B cell (primary cell): ENCODE results near the gene CYP2D6. TPM values are rescaled to one million over a fixed set of nuclear protein-coding genes. Genes with fewer than 3 reads are reported as not detected.

ENCODE experiments used
- ATAC-seq: fragments of 200-7000 bp; cut with Tn5 transposase; one replicate; pipeline ENCODE4 v1.10.0; 2021; ENCODE audit warnings: low read depth, mild to moderate bottlenecking, moderate number of reproducible peaks, moderate library complexity
- CTCF ChIA-PET: fragments of 350-600 bp; sonication (Branson Sonifier 250); formaldehyde crosslinking; loops from one replicate; lab custom pipeline; 2021; ENCODE audit warnings: antibody characterized with exemption, inconsistent platforms; lab: Charles Lee
- POLR2A ChIA-PET: fragments of 350-600 bp; sonication (Branson Sonifier 250); formaldehyde crosslinking; loops from one replicate; lab custom pipeline; 2021; ENCODE audit warnings: antibody characterized with exemption; lab: Charles Lee
- DNase-seq: peaks from one replicate; pipeline ENCODE4 v3.0.0; 2013
- H2AFZ ChIP-seq: 2 replicates; pipeline ENCODE4 v1.6.1; 2012; ENCODE audit warnings: mild to moderate bottlenecking, low read depth, low read length; ENCODE audit not compliant: insufficient read depth, poor library complexity, severe bottlenecking
- H3K27ac ChIP-seq, 2 donors: 1 replicate in 1 of 2; 2 replicates in 1 of 2; pipeline ENCODE4 v1.5.1; 2012 to 2013; ENCODE audit warnings: low read length in 2 of 2, mild to moderate bottlenecking in 2 of 2, moderate library complexity in 1 of 2
- H3K27me3 ChIP-seq, 4 experiments: fragments of 200-600 bp in 1 of 4; sonication (generic) in 1 of 4; replicated peaks in 1 of 4; 1 replicate in 2 of 4; 2 replicates in 2 of 4; pipeline versions ENCODE4 v1.6.1 to v1.7.0; 2013 to 2016; ENCODE audit warnings: low read length in 3 of 4, mild to moderate bottlenecking in 2 of 4, mixed read lengths in 1 of 4, moderate library complexity in 1 of 4; ENCODE audit not compliant: insufficient read depth in 4 of 4, control insufficient read depth in 3 of 4; ENCODE audit errors: control extremely low read depth in 1 of 4
- H3K36me3 ChIP-seq, 2 experiments: replicated peaks in 1 of 2; 1 replicate in 1 of 2; 2 replicates in 1 of 2; pipeline versions ENCODE4 v1.6.1 to v1.7.1; 2013; ENCODE audit warnings: low read length in 1 of 2; ENCODE audit not compliant: insufficient read depth in 2 of 2, control insufficient read depth in 1 of 2; ENCODE audit errors: control extremely low read depth in 1 of 2, extremely low read depth in 1 of 2
- H3K4me1 ChIP-seq, 2 donors: fragments of 200-600 bp in 1 of 2; sonication (generic) in 1 of 2; 1 replicate in 1 of 2; 2 replicates in 1 of 2; pipeline versions ENCODE4 v1.5.1 to v1.6.1; 2013 to 2017; ENCODE audit warnings: low read length in 2 of 2; ENCODE audit not compliant: control insufficient read depth in 2 of 2, insufficient read depth in 2 of 2
- H3K4me2 ChIP-seq: replicated peaks from 2 replicates; pipeline ENCODE3; 2012; ENCODE audit warnings: mild to moderate bottlenecking, low read depth, low read length; ENCODE audit not compliant: poor library complexity, severe bottlenecking
- H3K4me3 ChIP-seq, 5 experiments: fragments of 200-600 bp in 1 of 5; sonication (generic) in 1 of 5; 1 replicate in 3 of 5; 2 replicates in 2 of 5; pipeline versions ENCODE4 v1.5.1 to v1.7.0; 2011 to 2016; ENCODE audit warnings: low read length in 4 of 5, mild to moderate bottlenecking in 4 of 5, low read depth in 2 of 5, control low read depth in 1 of 5, moderate library complexity in 1 of 5; ENCODE audit not compliant: insufficient read depth in 1 of 5; ENCODE audit errors: control extremely low read depth in 1 of 5, extremely low read depth in 1 of 5
- H3K79me2 ChIP-seq: fragments of 200-600 bp; sonication (generic); one replicate; pipeline ENCODE4 v1.6.0; 2016; ENCODE audit warnings: low read length; ENCODE audit not compliant: control insufficient read depth, insufficient read depth
- H3K9ac ChIP-seq: fragments of 200-600 bp; sonication (generic); 2 replicates; pipeline ENCODE4 v1.6.1; 2017; ENCODE audit warnings: mild to moderate bottlenecking, low read length, moderate library complexity
- H3K9me3 ChIP-seq, 3 donors: one replicate each; pipeline versions ENCODE4 v1.6.1 to v1.7.1; 2013; ENCODE audit warnings: low read length in 2 of 3; ENCODE audit not compliant: control insufficient read depth in 2 of 3, insufficient read depth in 1 of 3; ENCODE audit errors: control extremely low read depth in 1 of 3
- H4K20me1 ChIP-seq: 2 replicates; pipeline ENCODE4 v1.6.0; 2012; ENCODE audit warnings: mild to moderate bottlenecking, low read length; ENCODE audit not compliant: insufficient read depth, control insufficient read depth, poor library complexity, severe bottlenecking
- H3K27ac Mint-ChIP-seq: one replicate; pipeline ENCODE4 v1.8.0; 2021; ENCODE audit warnings: mixed read lengths
- H3K27me3 Mint-ChIP-seq: one replicate; pipeline ENCODE4 v1.8.0; 2021; ENCODE audit warnings: mixed read lengths
- H3K4me1 Mint-ChIP-seq: one replicate; pipeline ENCODE4 v1.8.0; 2021; ENCODE audit warnings: mixed read lengths
- H3K4me3 Mint-ChIP-seq: one replicate; pipeline ENCODE4 v1.8.0; 2021; ENCODE audit warnings: mixed read lengths
- H3K9me3 Mint-ChIP-seq: one replicate; pipeline ENCODE4 v1.8.0; 2022; ENCODE audit warnings: mixed read lengths; ENCODE audit not compliant: insufficient read depth
- CTCF ChIP-seq: fragments of 200-600 bp; IDR thresholded peaks from one replicate; pipeline ENCODE4 v1.8.0; 2022; ENCODE audit warnings: antibody characterized with exemption, mild to moderate bottlenecking
- EZH2 ChIP-seq: IDR thresholded peaks from 2 replicates; pipeline ENCODE4 v1.6.1; 2012; ENCODE audit warnings: borderline replicate concordance, low read depth, mild to moderate bottlenecking, moderate library complexity, low read length; ENCODE audit not compliant: insufficient read depth, poor library complexity, severe bottlenecking
- WGBS: methylation state at CpG from one replicate; pipeline ENCODE4 v1.1.5; 2013; ENCODE audit warnings: missing lambda C conversion rate; ENCODE audit not compliant: insufficient coverage; 5-methylcytosine and 5-hydroxymethylcytosine counted together
- intact Hi-C: fragments of 100-400 bp; cut with micrococcal nuclease; formaldehyde crosslinking; loops from one replicate; pipeline ENCODE4 v1.10.0; 2022
- polyA plus RNA-seq: library from polyadenylated mRNA; depleted of rRNA; stranded (reverse); fragments of >200 nt; gene quantifications from 2 replicates; pipeline ENCODE4 v1.2.3, GENCODE V29; 2012
- total RNA-seq, 2 donors: library from RNA; stranded (reverse); fragments of 120-200 nt in 1 of 2; gene quantifications; 1 replicate in 1 of 2; 2 replicates in 1 of 2; pipeline versions ENCODE4 v1.2.3 to v1.2.4, GENCODE V29; 2013 to 2022

CYP2D6 gene
- total and polyA plus RNA-seq, 2 donors (not counting 1 experiment from before 2014, with no cell fraction given) = 3.1 to 3.9 TPM

DNA sequence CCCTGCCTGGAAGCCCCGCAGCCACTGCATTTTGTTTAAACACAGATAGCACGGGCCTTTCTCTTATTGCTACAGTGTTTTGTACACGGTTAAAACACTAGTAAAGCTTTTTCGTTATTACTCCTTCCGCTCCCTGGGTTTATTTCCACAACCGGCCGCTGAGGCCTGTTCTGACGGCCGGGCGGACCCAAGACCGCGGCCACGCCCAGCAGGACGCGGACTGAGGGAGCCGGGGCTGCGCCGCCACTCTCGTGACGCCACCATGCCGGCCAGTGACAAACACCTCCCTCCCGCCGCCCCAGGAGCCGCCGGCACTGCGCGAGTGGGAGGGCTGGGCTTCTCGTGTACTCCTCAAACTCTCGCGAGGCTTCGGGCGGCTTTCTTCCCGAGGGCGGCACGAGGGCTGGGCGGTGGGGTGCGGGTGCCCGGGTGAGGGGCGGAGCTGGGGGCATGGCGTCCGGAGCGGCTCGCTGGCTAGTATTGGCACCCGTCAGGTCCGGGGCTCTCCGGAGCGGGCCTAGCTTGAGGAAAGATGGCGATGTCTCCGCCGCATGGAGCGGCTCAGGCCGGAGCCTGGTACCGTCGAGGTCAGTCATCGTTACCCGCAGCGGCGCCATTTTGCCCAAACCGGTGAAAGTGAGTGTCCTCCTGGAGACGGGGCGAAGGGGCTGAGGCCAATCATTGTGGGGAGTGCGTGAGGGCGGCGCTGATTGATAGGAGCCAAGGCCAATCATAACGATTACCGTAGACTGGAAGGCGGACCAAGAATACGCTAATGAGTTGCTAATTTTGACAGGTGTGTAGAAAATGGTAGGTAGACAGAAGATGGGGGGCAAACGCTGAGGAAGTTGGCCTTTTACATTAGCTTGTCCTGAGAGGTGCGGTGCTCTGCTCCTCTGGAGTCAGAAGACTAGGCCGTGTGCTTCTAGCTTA, 51.0 kb downstream of the CYP2D6 start, which contains the start of gene SMDT1:
SMDT1 (plus strand) TSS at position 382 of the 933 bp plus-strand sequence; CDS start at position 451, 69 bp downstream.
- ATAC-seq = peak; percentile 86
- POLR2A ChIA-PET = interaction anchor here (0.6 to 4.0 kb wide), 9 partner anchors 10 to 576 kb away, joined by 3 to 45 read pairs (median 5); partner anchors contain the start of genes CCDC134, NAGA, NDUFA6 and POLDIP3
- intact Hi-C loops = loop anchor here (1.0 to 2.0 kb wide), 4 partner anchors 9 to 793 kb away; partner anchors contain the start of genes NAGA, NDUFA6 and RANGAP1
- Histone ChIP-seq H3K4me2 (peak within 1 kb of the TSS; percentile 88), H3K27ac (peak within 1 kb of the TSS; percentile 99), H3K27me3 (no peaks in the 10 kb centered on the region), H3K4me3 (peak within 1 kb of the TSS; percentile 66 to 92 (median 86)), H3K4me1 (peaks cover 22 to 32% of the 10 kb centered on the region in 2 donors), H3K9ac (peak within 1 kb of the TSS; percentile 97), H2AFZ (peak within 1 kb of the TSS; percentile 90), H4K20me1 (peaks cover 7% of the 10 kb centered on the region), H3K9me3 (no peaks in the 10 kb centered on the region), H3K79me2 (peaks cover 51% of the 10 kb centered on the region), H3K36me3 (peaks cover 0 to 27% of the 10 kb centered on the region in 2 experiments)
- TF ChIP-seq EZH2 (no peak), CTCF (no peak)
- CTCF ChIA-PET = interaction anchor here (0.9 to 4.0 kb wide), 8 partner anchors 11 to 383 kb away, joined by 3 to 41 read pairs (median 4); partner anchors contain the start of gene NDUFA6
- Mint-ChIP-seq H3K4me1 (peaks cover 41% of the 10 kb centered on the region), H3K27ac (peak within 1 kb of the TSS; percentile 97), H3K4me3 (peak within 1 kb of the TSS; percentile 96), H3K27me3 (no peaks in the 10 kb centered on the region), H3K9me3 (no peaks in the 10 kb centered on the region)
- WGBS = under 1% methylated on average over 68 of the region's 71 CpGs
- DNase-seq = peak; percentile 100
